CD4-positive, alpha-beta memory T cell (primary cell): ENCODE measurements around the gene DDAH1. TPM values are rescaled to one million over a fixed set of nuclear protein-coding genes. Genes with fewer than 3 reads are reported as not detected.
"Not testable (repeated sequence)": the region's sequence is repeated elsewhere in the genome, so short reads cannot be mapped to it uniquely, and the experiment has no call there.

Experiments used
- CTCF ChIA-PET: fragments of 350-600 bp; sonication (Branson Sonifier 250); formaldehyde crosslinking; loops from one replicate; lab custom pipeline; 2021; ENCODE audit warnings: inconsistent platforms; ENCODE audit not compliant: partially characterized antibody; lab: Charles Lee
- POLR2A ChIA-PET: fragments of 350-600 bp; sonication (Branson Sonifier 250); formaldehyde crosslinking; loops from one replicate; lab custom pipeline; 2021; ENCODE audit not compliant: partially characterized antibody; lab: Charles Lee
- DNase-seq, 5 donors: peaks; one replicate each; pipeline versions ENCODE4 v3.0.0 to v3.0.0-alpha.2; 2020 to 2022; ENCODE audit warnings: mixed read lengths in 1 of 5
- H3K27ac ChIP-seq: one replicate; pipeline ENCODE4 v1.7.0; 2013; ENCODE audit warnings: low read depth, low read length
- H3K27me3 ChIP-seq: 2 replicates; pipeline ENCODE4 v1.7.0; 2013; ENCODE audit warnings: mild to moderate bottlenecking, low read length, moderate library complexity; ENCODE audit not compliant: insufficient read depth
- H3K36me3 ChIP-seq: 2 replicates; pipeline ENCODE4 v1.7.0; 2013; ENCODE audit warnings: mild to moderate bottlenecking, low read length, moderate library complexity; ENCODE audit not compliant: insufficient read depth
- H3K4me1 ChIP-seq: 2 replicates; pipeline ENCODE4 v1.7.0; 2013; ENCODE audit warnings: mild to moderate bottlenecking, low read length, moderate library complexity; ENCODE audit not compliant: insufficient read depth
- H3K4me3 ChIP-seq, 2 donors: one replicate each; pipeline ENCODE4 v1.7.0; 2013; ENCODE audit warnings: low read length in 2 of 2, mild to moderate bottlenecking in 1 of 2
- H3K9me3 ChIP-seq, 2 donors: one replicate each; pipeline ENCODE4 v1.7.0; 2013; ENCODE audit warnings: low read length in 2 of 2, control low read depth in 1 of 2; ENCODE audit not compliant: control insufficient read depth in 1 of 2
- H3K27ac Mint-ChIP-seq, 7 donors: one replicate each; pipeline ENCODE4 v1.8.0; 2020 to 2021; ENCODE audit warnings: mixed read lengths in 7 of 7, mild to moderate bottlenecking in 6 of 7, inconsistent platforms in 3 of 7, moderate library complexity in 3 of 7
- H3K27me3 Mint-ChIP-seq, 2 donors: one replicate each; pipeline ENCODE4 v1.8.0; 2020 to 2021; ENCODE audit warnings: mixed read lengths in 2 of 2
- H3K36me3 Mint-ChIP-seq, 2 donors: one replicate each; pipeline ENCODE4 v1.8.0; 2020 to 2021; ENCODE audit warnings: mixed read lengths in 2 of 2, inconsistent platforms in 1 of 2, mild to moderate bottlenecking in 1 of 2
- H3K4me1 Mint-ChIP-seq, 4 donors: one replicate each; pipeline ENCODE4 v1.8.0; 2020 to 2021; ENCODE audit warnings: mixed read lengths in 4 of 4, mild to moderate bottlenecking in 1 of 4
- H3K4me3 Mint-ChIP-seq, 8 donors: one replicate each; pipeline ENCODE4 v1.8.0; 2020 to 2021; ENCODE audit warnings: mixed read lengths in 8 of 8, mild to moderate bottlenecking in 7 of 8, moderate library complexity in 6 of 8, inconsistent platforms in 3 of 8
- H3K9me3 Mint-ChIP-seq, 8 donors: one replicate each; pipeline ENCODE4 v1.8.0; 2020 to 2021; ENCODE audit warnings: mixed read lengths in 8 of 8, mild to moderate bottlenecking in 5 of 8, inconsistent platforms in 3 of 8, moderate library complexity in 1 of 8
- intact Hi-C: fragments of 100-400 bp; cut with micrococcal nuclease; formaldehyde crosslinking; loops from one replicate; pipeline ENCODE4 v1.15.1; 2023
- polyA plus RNA-seq, 2 donors: library from polyadenylated mRNA; unstranded; fragments of 300-500 nt; fragmentation: Illumina TruSeq; gene quantifications; one replicate each; pipeline ENCODE4 v1.2.3, GENCODE V29; 2021
- total RNA-seq, 2 experiments: library from RNA; stranded (reverse); gene quantifications; one replicate each; pipeline ENCODE4 v1.2.3, GENCODE V29; 2021

Gene DDAH1
- total RNA-seq = not detected
- not detected for polyA plus RNA-seq

- ChIA-PET POLR2A (no interaction called here), CTCF (no interaction called here)
- Mint-ChIP-seq H3K4me1 (peaks cover 2 to 19% (median 7%) of the 10 kb centered on the region in 4 donors), H3K9me3 (peaks cover 0 to 5% (median 1%) of the 10 kb centered on the region in 8 donors), H3K27ac (no peak within 1 kb of the TSS), H3K27me3 (peaks cover 46 to 47% of the 10 kb centered on the region in 2 donors), H3K36me3 (no peaks in the 10 kb centered on the region), H3K4me3 (peak within 1 kb of the TSS; percentile 32 to 74 (median 66))
- intact Hi-C loops = no loop called here
- Histone ChIP-seq H3K36me3 (no peaks in the 10 kb centered on the region), H3K4me1 (peaks cover 4% of the 10 kb centered on the region), H3K27me3 (peaks cover 6% of the 10 kb centered on the region), H3K27ac (no peak within 1 kb of the TSS), H3K9me3 (no peaks in the 10 kb centered on the region), H3K4me3 (no peak within 1 kb of the TSS)
- DNase-seq = no peak
Observed at GRCh38 chr1:85465099-85465785, at the start of gene DDAH1. Gene DDAH1 (minus strand): TSS chr1:85465159. CDS start chr1:85465045, 114 bp downstream.

DNA sequence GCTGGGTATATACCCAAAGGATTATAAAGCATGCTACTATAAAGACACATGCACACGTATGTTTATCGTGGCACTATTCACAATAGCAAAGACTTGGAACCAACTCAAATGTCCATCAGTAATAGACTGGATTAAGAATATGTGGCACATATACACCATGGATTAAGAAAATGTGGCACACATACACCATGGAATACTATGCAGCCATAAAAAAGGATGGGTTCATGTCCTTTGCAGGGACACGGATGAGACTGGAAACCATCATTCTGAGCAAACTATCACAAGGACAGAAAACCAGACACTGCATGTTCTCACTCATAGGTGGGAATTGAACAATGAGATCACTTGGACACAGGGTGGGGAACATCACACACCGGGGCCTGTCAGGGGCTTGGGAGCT lies 49.0 kb upstream of the DDAH1 start:
- DNase-seq, H3K27ac Mint-ChIP-seq, H3K4me3 ChIP-seq, H3K4me1 ChIP-seq, H3K9me3 ChIP-seq, CTCF ChIA-PET, H3K36me3 Mint-ChIP-seq, H3K36me3 ChIP-seq, H3K4me1 Mint-ChIP-seq, H3K27ac ChIP-seq, intact Hi-C loops, POLR2A ChIA-PET, H3K27me3 ChIP-seq: not testable (repeated sequence)
- Mint-ChIP-seq H3K4me3 (peak overlapping the region in 1 of 8 donors; percentile 17), H3K27me3 (peaks cover 8 to 15% of the 10 kb centered on the region in 2 donors), H3K9me3 (peaks cover 0 to 15% (median 9%) of the 10 kb centered on the region in 8 donors)

GRCh38 chr1:85504417-85504816 lies 39.5 kb upstream of the DDAH1 start:
- DNase-seq = no peak
- Mint-ChIP-seq H3K27me3 (peaks cover 15 to 19% of the 10 kb centered on the region in 2 donors), H3K36me3 (no peaks in the 10 kb centered on the region), H3K27ac (no peak overlapping the region), H3K9me3 (peaks cover 0 to 19% (median 6%) of the 10 kb centered on the region in 8 donors), H3K4me1 (no peaks in the 10 kb centered on the region), H3K4me3 (no peak overlapping the region)
- Histone ChIP-seq H3K4me3 (no peak overlapping the region), H3K27ac (no peak overlapping the region), H3K9me3 (no peaks in the 10 kb centered on the region), H3K4me1 (no peaks in the 10 kb centered on the region), H3K36me3 (no peaks in the 10 kb centered on the region), H3K27me3 (no peaks in the 10 kb centered on the region)
- ChIA-PET POLR2A (no interaction called here), CTCF (no interaction called here)
- intact Hi-C loops = no loop called here

DNA sequence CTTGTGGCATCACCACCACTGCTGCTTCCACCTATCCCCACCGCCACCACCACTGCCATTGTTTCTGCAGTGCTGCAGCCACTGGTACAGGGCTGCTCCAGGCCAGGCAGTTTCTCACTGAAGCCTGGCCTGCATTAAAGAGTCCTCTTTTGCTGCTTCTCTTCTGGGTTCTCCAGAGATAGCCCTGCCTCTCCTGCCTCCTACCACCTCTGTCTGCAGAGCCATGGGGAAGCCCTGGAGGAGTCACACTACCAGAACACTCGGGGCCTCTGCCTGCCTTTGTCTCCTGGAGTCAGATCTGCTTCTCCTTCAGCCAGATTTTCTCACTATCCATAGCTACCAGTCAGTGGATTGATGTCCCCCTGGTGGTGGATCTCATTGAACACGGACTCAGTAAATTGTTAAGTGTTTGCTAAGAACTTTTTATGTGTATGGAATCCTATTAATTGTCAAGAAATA lies 37.7 kb upstream of the DDAH1 start:
- Histone ChIP-seq H3K4me1 (no peaks in the 10 kb centered on the region), H3K4me3 (no peak overlapping the region), H3K27ac (no peak overlapping the region), H3K36me3 (no peaks in the 10 kb centered on the region), H3K27me3 (no peaks in the 10 kb centered on the region), H3K9me3 (no peaks in the 10 kb centered on the region)
- H3K27me3 Mint-ChIP-seq = peaks cover 15 to 19% of the 10 kb centered on the region in 2 donors
- POLR2A ChIA-PET = no interaction called here
- DNase-seq = no peak
- peaks cover 0 to 19% (median 6%) of the 10 kb centered on the region in 8 donors for H3K9me3 Mint-ChIP-seq
- intact Hi-C loops = no loop called here
- no peaks in the 10 kb centered on the region for H3K36me3 Mint-ChIP-seq
- no peak overlapping the region for H3K4me3 Mint-ChIP-seq
- CTCF ChIA-PET = no interaction called here
- H3K4me1 Mint-ChIP-seq = no peaks in the 10 kb centered on the region
- peak overlapping the region in 1 of 7 donors; percentile 10 for H3K27ac Mint-ChIP-seq

- ChIA-PET CTCF (no interaction called here), POLR2A (interaction anchor here (0.6 kb wide), 1 partner anchor 34 kb away, joined by 3 read pairs; no protein-coding TSS in a partner anchor)
- Mint-ChIP-seq H3K4me1 (no peaks in the 10 kb centered on the region), H3K27me3 (peaks cover 15 to 19% of the 10 kb centered on the region in 2 donors), H3K36me3 (no peaks in the 10 kb centered on the region), H3K27ac (no peak overlapping the region), H3K9me3 (peaks cover 0 to 19% (median 6%) of the 10 kb centered on the region in 8 donors), H3K4me3 (no peak overlapping the region)
- H3K4me1 ChIP-seq = no peaks in the 10 kb centered on the region
- no peaks in the 10 kb centered on the region for H3K9me3 ChIP-seq
- no peaks in the 10 kb centered on the region for H3K36me3 ChIP-seq
- H3K27me3 ChIP-seq = no peaks in the 10 kb centered on the region
- DNase-seq = no peak
- no peak overlapping the region for H3K27ac ChIP-seq
- intact Hi-C loops = no loop called here
- H3K4me3 ChIP-seq = no peak overlapping the region
Observed at GRCh38 chr1:85502171-85502570, 37.2 kb upstream of the DDAH1 start.

DNA sequence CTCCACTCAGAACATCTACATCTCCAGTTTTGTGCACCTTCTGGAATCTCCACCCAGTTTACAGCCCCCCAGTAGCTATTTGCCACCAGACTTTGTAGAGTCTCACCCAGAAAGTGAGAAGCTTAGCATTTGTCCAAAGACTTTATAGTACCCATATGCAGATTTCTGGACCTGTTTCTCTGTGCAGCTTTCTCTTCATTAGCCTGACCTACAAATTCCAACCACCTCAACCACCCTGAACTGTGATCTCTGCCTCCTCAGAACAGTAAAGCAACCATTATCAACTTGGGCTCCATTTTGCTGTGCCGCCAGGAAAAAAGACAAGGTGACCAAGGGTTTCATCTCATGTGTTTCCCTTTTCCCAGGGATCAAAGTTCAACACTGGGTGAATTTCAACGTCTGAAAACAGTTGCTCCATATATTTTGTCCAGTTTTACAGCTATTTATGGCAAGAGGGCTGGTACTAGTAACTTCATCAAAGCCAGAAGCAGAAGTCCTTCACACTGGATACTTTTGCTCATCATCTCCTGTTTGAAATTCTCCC lies 36.5 kb upstream of the DDAH1 start:
- Mint-ChIP-seq H3K27me3 (peaks cover 12 to 16% of the 10 kb centered on the region in 2 donors), H3K4me1 (no peaks in the 10 kb centered on the region), H3K9me3 (peaks cover 0 to 19% (median 6%) of the 10 kb centered on the region in 8 donors), H3K4me3 (no peak overlapping the region), H3K36me3 (no peaks in the 10 kb centered on the region), H3K27ac (no peak overlapping the region)
- intact Hi-C loops = no loop called here
- no peak for DNase-seq
- Histone ChIP-seq H3K27ac (no peak overlapping the region), H3K36me3 (no peaks in the 10 kb centered on the region), H3K4me1 (no peaks in the 10 kb centered on the region), H3K4me3 (no peak overlapping the region), H3K27me3 (no peaks in the 10 kb centered on the region), H3K9me3 (no peaks in the 10 kb centered on the region)
- POLR2A ChIA-PET = interaction anchor here (0.6 kb wide), 1 partner anchor 34 kb away, joined by 3 read pairs; no protein-coding TSS in a partner anchor
- CTCF ChIA-PET = no interaction called here

DNA sequence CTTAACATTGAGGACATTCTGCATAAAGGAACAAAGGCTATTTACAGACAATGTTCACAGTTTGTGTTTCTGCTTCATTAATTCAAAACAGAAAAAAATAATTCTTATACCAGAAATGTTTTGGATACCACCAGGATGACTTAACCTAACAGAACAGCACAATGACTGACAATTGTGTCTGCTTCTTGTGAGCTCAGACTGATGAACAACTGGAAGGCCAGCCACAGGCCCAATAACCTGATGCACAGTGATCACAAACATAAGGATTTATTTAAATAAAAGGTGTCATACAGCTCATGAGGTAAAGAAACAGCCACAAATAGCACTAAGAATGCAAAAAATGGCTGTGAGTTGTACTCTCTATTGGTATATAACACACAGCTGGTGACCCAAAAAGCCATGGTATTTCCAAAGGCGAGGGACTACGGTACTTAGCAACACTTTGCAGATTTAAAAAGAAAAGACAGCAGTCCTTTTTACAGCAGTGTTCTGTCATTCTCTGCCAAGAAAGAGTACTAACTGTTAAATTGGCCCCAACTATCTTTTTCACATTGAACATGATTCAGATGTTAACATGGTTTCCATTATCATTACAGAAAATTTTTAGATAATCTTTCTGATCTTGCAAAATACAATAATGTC lies 32.1 kb upstream of the DDAH1 start:
- no peaks in the 10 kb centered on the region for H3K36me3 Mint-ChIP-seq
- no peak overlapping the region for H3K4me3 ChIP-seq
- H3K36me3 ChIP-seq = no peaks in the 10 kb centered on the region
- H3K27ac ChIP-seq = no peak overlapping the region
- H3K9me3 Mint-ChIP-seq = peaks cover 0 to 16% (median 5%) of the 10 kb centered on the region in 8 donors
- ChIA-PET POLR2A (no interaction called here), CTCF (interaction anchor here (1.5 kb wide), 1 partner anchor 13 kb away, joined by 4 read pairs; no protein-coding TSS in a partner anchor)
- no peaks in the 10 kb centered on the region for H3K9me3 ChIP-seq
- H3K4me1 Mint-ChIP-seq = no peaks in the 10 kb centered on the region
- no peak overlapping the region for H3K27ac Mint-ChIP-seq
- H3K27me3 ChIP-seq = no peaks in the 10 kb centered on the region
- no peak overlapping the region for H3K4me3 Mint-ChIP-seq
- intact Hi-C loops = no loop called here
- DNase-seq = no peak
- H3K4me1 ChIP-seq = no peaks in the 10 kb centered on the region
- H3K27me3 Mint-ChIP-seq = peaks cover 1 to 2% of the 10 kb centered on the region in 2 donors
